GM10266 (cell line): ENCODE measurements around the gene C11orf52.
"Not testable (repeated sequence)": the region's sequence is repeated elsewhere in the genome, so short reads cannot be mapped to it uniquely, and the experiment has no call there.

Experiments
- DNase-seq: peaks from one replicate; pipeline ENCODE4 v3.0.0; 2012; ENCODE audit errors: extremely low spot score
- TF ChIP-seq, protein P1 (sequence below): IDR thresholded peaks from 2 replicates; pipeline ENCODE4 v1.5.1; 2012; ENCODE audit warnings: mild to moderate bottlenecking, low read depth; ENCODE audit not compliant: control insufficient read depth, insufficient read depth; ENCODE audit errors: missing control alignments

Gene C11orf52

GRCh38 chr11:111878849-111879636 is 39.7 kb upstream of the C11orf52 start, which contains the start of the genes CFAP68 and FDXACB1:
CFAP68 (plus strand) TSS chr11:111879541; CDS start chr11:111879561, 20 bp downstream.
FDXACB1 (minus strand) TSS chr11:111879165; CDS start chr11:111879132, 33 bp downstream.
- DNase-seq = peak; percentile 91
- TF ChIP-seq, protein P1, sequence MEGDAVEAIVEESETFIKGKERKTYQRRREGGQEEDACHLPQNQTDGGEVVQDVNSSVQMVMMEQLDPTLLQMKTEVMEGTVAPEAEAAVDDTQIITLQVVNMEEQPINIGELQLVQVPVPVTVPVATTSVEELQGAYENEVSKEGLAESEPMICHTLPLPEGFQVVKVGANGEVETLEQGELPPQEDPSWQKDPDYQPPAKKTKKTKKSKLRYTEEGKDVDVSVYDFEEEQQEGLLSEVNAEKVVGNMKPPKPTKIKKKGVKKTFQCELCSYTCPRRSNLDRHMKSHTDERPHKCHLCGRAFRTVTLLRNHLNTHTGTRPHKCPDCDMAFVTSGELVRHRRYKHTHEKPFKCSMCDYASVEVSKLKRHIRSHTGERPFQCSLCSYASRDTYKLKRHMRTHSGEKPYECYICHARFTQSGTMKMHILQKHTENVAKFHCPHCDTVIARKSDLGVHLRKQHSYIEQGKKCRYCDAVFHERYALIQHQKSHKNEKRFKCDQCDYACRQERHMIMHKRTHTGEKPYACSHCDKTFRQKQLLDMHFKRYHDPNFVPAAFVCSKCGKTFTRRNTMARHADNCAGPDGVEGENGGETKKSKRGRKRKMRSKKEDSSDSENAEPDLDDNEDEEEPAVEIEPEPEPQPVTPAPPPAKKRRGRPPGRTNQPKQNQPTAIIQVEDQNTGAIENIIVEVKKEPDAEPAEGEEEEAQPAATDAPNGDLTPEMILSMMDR = peak; percentile 87

GRCh38 chr11:111879637-111879960 is 39.1 kb upstream of the C11orf52 start:
- no peak for DNase-seq
- TF ChIP-seq, protein P1 = no peak

DNA sequence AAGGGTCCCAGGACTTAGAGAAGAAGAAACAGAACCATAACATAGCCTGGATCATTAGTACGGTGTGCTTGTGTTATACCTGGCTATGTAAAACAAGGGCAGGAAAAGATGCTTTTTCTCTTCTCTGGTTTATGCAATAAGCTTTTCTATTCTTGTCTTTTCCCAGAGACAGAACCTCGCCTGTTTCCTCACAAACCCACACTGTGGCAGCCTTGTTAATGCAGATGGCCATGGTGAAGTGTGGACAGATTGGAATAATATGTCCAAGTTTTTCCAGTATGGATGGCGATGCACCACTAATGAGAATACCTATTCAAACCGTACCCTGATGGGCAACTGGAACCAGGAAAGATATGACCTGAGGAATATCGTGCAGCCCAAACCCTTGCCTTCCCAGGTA is 36.5 kb upstream of the C11orf52 start:
- no peak for DNase-seq
- TF ChIP-seq, protein P1 = no peak

DNA sequence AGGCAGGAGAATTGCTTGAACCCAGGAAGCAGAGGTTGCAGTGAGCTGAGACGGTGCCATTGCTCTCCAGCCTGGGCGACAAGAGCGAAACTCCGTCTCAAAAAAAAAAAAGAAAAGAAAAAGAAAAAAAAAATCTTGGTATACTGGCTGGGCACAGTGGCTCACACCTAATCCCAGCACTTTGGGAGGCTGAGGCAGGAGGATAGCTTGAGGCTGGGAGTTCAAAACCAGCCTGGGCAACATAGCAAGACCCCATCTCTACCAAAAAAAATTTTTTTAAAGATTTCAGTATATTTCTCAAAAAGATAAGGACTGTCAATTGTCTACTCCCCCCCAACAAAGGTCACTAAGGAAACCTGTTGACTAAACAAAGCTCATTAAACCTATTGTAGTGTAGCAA is 33.7 kb upstream of the C11orf52 start:
- DNase-seq = not testable (repeated sequence)

DNA sequence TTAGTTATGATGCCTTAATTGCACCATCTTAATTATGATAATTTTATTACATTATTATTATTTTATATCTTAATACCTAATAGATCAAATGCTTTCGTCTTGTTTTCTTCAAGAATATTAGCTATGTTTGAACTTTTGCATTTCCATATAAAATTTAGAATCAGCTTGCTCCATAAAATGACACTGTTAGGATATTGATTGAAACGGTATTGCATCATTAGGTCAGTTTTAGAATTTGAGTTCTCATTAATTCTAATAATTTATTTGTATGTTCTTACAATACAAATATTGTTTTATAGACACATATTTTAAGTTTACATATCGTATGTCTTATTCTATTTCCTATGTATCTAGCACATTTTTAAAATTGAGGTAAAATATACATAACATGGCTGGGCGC is 32.7 kb upstream of the C11orf52 start:
- TF ChIP-seq, protein P1 = no peak
- DNase-seq = no peak

DNA sequence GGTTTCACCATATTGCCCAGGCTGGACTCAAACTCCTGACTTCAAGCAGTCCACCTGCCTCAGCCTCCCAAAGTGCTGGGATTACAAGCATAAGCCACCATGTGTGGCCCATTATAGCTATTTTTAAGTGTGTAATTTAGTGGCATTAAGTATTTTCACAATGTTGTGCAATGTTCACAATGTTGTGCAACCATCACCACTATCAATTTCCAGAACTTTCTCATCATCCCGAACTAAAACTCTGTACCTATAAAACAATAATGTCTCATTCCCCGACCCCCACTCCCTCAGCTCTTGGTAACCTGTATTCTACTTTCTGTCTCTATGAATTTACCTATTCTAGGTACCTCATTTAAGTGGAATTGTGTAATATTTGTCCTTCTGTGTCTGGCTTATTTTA is 31.9 kb upstream of the C11orf52 start:
- TF ChIP-seq, protein P1 = no peak
- no peak for DNase-seq

GRCh38 chr11:111905411-111905810 is 13.3 kb upstream of the C11orf52 start:
- no peak for DNase-seq
- TF ChIP-seq, protein P1 = no peak
